Measurements from ENCODE around the gene VPS29. TPM values are rescaled to one million over a fixed set of nuclear protein-coding genes. Genes with fewer than 3 reads are reported as not detected.
A peak's percentile ranks its signal among the peaks of the same experiment; 100 is the strongest.
"Not testable (repeated sequence)": the region's sequence is repeated elsewhere in the genome, so short reads cannot be mapped to it uniquely, and the experiment has no call there.

Gene VPS29
- total and polyA plus RNA-seq, 4 experiments from 2014 or later = 117 to 237 (median 143) TPM

GRCh38 chr12:110468214-110469048 lies 33.5 kb downstream of the VPS29 start, which contains the start of the genes FAM216A and GPN3:
Gene FAM216A (plus strand): TSS chr12:110468845. CDS start chr12:110468876, 31 bp downstream.
Gene GPN3 (minus strand): TSS chr12:110468257. CDS start chr12:110468203, 54 bp downstream.
- DNase-seq = peak; percentile 97 to 98 (median 98)
- H3K27me3 ChIP-seq (ENCODE audit: insufficient read depth, low read length) = no peaks in the 10 kb centered on the region
- peak within 1 kb of the TSS; percentile 91 to 98 (median 96) for H3K27ac Mint-ChIP-seq
- H3K9me3 ChIP-seq (ENCODE audit: control insufficient read depth in 1 of 2, low read length in 2 of 2) = no peaks in the 10 kb centered on the region
- peaks cover 17 to 45% (median 34%) of the 10 kb centered on the region in 4 donors for H3K4me1 Mint-ChIP-seq
- H3K36me3 ChIP-seq (ENCODE audit: insufficient read depth, low read length) = peaks cover 6% of the 10 kb centered on the region
- intact Hi-C loops (cut with micrococcal nuclease) = loop anchor here (1.0 to 2.0 kb wide), 8 partner anchors 18 to 358 kb away; partner anchors contain the start of genes ARPC3, PPP1CC, PPTC7 and RAD9B
- H3K27me3 Mint-ChIP-seq = no peaks in the 10 kb centered on the region
- no peaks in the 10 kb centered on the region for H3K9me3 Mint-ChIP-seq
- ChIA-PET POLR2A (ENCODE audit: partially characterized antibody) (interaction anchor here (0.7 to 5.7 kb wide), 39 partner anchors 9 to 1374 kb away, joined by 3 to 143 read pairs (median 4); partner anchors contain the start of genes ACAD10, ANAPC7, ARPC3 and ATP2A2), CTCF (ENCODE audit: partially characterized antibody) (interaction anchor here (0.6 to 13.2 kb wide), 25 partner anchors 10 to 436 kb away, joined by 3 to 139 read pairs (median 5); partner anchors contain the start of genes ARPC3, RAD9B, TCTN1 and VPS29)
- H3K4me3 Mint-ChIP-seq = peak within 1 kb of the TSS; percentile 96 to 100 (median 98)
- H3K4me1 ChIP-seq (ENCODE audit: insufficient read depth, low read length) = peaks cover 25% of the 10 kb centered on the region
- H3K4me3 ChIP-seq (ENCODE audit: low read length in 2 of 2) = peak within 1 kb of the TSS; percentile 93 to 97
- peaks cover 7 to 18% of the 10 kb centered on the region in 2 donors for H3K36me3 Mint-ChIP-seq
- H3K27ac ChIP-seq (ENCODE audit: low read depth, low read length) = peak within 1 kb of the TSS; percentile 75

GRCh38 chr12:110467847-110468213 lies 34.1 kb downstream of the VPS29 start:
- intact Hi-C loops (cut with micrococcal nuclease) = loop anchor here (1.0 to 2.0 kb wide), 5 partner anchors 18 to 274 kb away; partner anchors contain the start of genes ARPC3, PPP1CC, RAD9B and TCTN1
- peak overlapping the region; percentile 93 to 97 for H3K4me3 ChIP-seq (ENCODE audit: low read length in 2 of 2)
- H3K27ac ChIP-seq (ENCODE audit: low read depth, low read length) = peak overlapping the region; percentile 75
- peaks cover 25% of the 10 kb centered on the region for H3K4me1 ChIP-seq (ENCODE audit: insufficient read depth, low read length)
- H3K9me3 ChIP-seq (ENCODE audit: control insufficient read depth in 1 of 2, low read length in 2 of 2) = no peaks in the 10 kb centered on the region
- peak overlapping the region; percentile 91 to 98 (median 96) for H3K27ac Mint-ChIP-seq
- H3K9me3 Mint-ChIP-seq = no peaks in the 10 kb centered on the region
- peaks cover 17 to 45% (median 34%) of the 10 kb centered on the region in 4 donors for H3K4me1 Mint-ChIP-seq
- ChIA-PET POLR2A (ENCODE audit: partially characterized antibody) (interaction anchor here (0.7 to 5.7 kb wide), 30 partner anchors 9 to 1218 kb away, joined by 3 to 143 read pairs (median 5); partner anchors contain the start of genes ACAD10, ANAPC7, ARPC3 and ATP2A2), CTCF (ENCODE audit: partially characterized antibody) (interaction anchor here (0.7 to 13.2 kb wide), 15 partner anchors 9 to 435 kb away, joined by 3 to 139 read pairs (median 5); partner anchors contain the start of genes ARPC3, RAD9B and VPS29)
- DNase-seq = no peak
- H3K36me3 ChIP-seq (ENCODE audit: insufficient read depth, low read length) = peaks cover 6% of the 10 kb centered on the region
- H3K4me3 Mint-ChIP-seq = peak overlapping the region; percentile 96 to 100 (median 98)
- H3K27me3 Mint-ChIP-seq = no peaks in the 10 kb centered on the region
- H3K36me3 Mint-ChIP-seq = peaks cover 7 to 20% of the 10 kb centered on the region in 2 donors
- no peaks in the 10 kb centered on the region for H3K27me3 ChIP-seq (ENCODE audit: insufficient read depth, low read length)

GRCh38 chr12:110466791-110467190 lies 35.1 kb downstream of the VPS29 start:
- intact Hi-C loops (cut with micrococcal nuclease) = no loop called here
- DNase-seq = no peak
- Histone ChIP-seq H3K27me3 (ENCODE audit: insufficient read depth, low read length) (no peaks in the 10 kb centered on the region), H3K9me3 (ENCODE audit: control insufficient read depth in 1 of 2, low read length in 2 of 2) (no peaks in the 10 kb centered on the region), H3K27ac (ENCODE audit: low read depth, low read length) (no peak overlapping the region), H3K4me1 (ENCODE audit: insufficient read depth, low read length) (peaks cover 25% of the 10 kb centered on the region), H3K4me3 (ENCODE audit: low read length in 2 of 2) (no peak overlapping the region), H3K36me3 (ENCODE audit: insufficient read depth, low read length) (peaks cover 6% of the 10 kb centered on the region)
- Mint-ChIP-seq H3K27ac (peak overlapping the region in 3 of 7 donors; percentile 35 to 66 (median 53)), H3K4me3 (peak overlapping the region in 7 of 8 donors; percentile 20 to 64 (median 39)), H3K4me1 (peaks cover 21 to 51% (median 38%) of the 10 kb centered on the region in 4 donors), H3K27me3 (no peaks in the 10 kb centered on the region), H3K36me3 (peaks cover 12 to 25% of the 10 kb centered on the region in 2 donors), H3K9me3 (no peaks in the 10 kb centered on the region)
- ChIA-PET CTCF (ENCODE audit: partially characterized antibody) (interaction anchor here (0.8 to 13.2 kb wide), 4 partner anchors 15 to 135 kb away, joined by 3 to 139 read pairs (median 52); partner anchors contain the start of gene ARPC3), POLR2A (ENCODE audit: partially characterized antibody) (interaction anchor here (2.2 to 5.7 kb wide), 3 partner anchors 8 to 35 kb away, joined by 8 to 143 read pairs (median 16); partner anchors contain the start of gene ARPC3)

- H3K4me1 Mint-ChIP-seq = peaks cover 22 to 56% (median 38%) of the 10 kb centered on the region in 4 donors
Measured at GRCh38 chr12:110465765-110466164, 36.1 kb downstream of the VPS29 start.

GRCh38 chr12:110465024-110465423 lies 36.9 kb downstream of the VPS29 start:
- H3K27me3 Mint-ChIP-seq = no peaks in the 10 kb centered on the region
- peak overlapping the region in 1 of 8 donors; percentile 39 for H3K4me3 Mint-ChIP-seq
- H3K36me3 Mint-ChIP-seq = peaks cover 15 to 27% of the 10 kb centered on the region in 2 donors
- H3K4me1 Mint-ChIP-seq = peaks cover 22 to 51% (median 37%) of the 10 kb centered on the region in 4 donors
- H3K27ac Mint-ChIP-seq = peak overlapping the region in 1 of 7 donors; percentile 41
- no peak overlapping the region for H3K4me3 ChIP-seq (ENCODE audit: low read length in 2 of 2)
- H3K36me3 ChIP-seq (ENCODE audit: insufficient read depth, low read length) = peaks cover 6% of the 10 kb centered on the region
- no peaks in the 10 kb centered on the region for H3K9me3 Mint-ChIP-seq
- no peaks in the 10 kb centered on the region for H3K9me3 ChIP-seq (ENCODE audit: control insufficient read depth in 1 of 2, low read length in 2 of 2)
- H3K4me1 ChIP-seq (ENCODE audit: insufficient read depth, low read length) = peaks cover 25% of the 10 kb centered on the region
- intact Hi-C loops (cut with micrococcal nuclease) = no loop called here
- no peaks in the 10 kb centered on the region for H3K27me3 ChIP-seq (ENCODE audit: insufficient read depth, low read length)
- no peak overlapping the region for H3K27ac ChIP-seq (ENCODE audit: low read depth, low read length)
- DNase-seq = no peak
- CTCF ChIA-PET (ENCODE audit: partially characterized antibody) = interaction anchor here (1.3 to 13.2 kb wide), 3 partner anchors 14 to 137 kb away, joined by 6 to 139 read pairs (median 6); partner anchors contain the start of gene ARPC3
- POLR2A ChIA-PET (ENCODE audit: partially characterized antibody) = interaction anchor here (0.9 to 1.7 kb wide), 2 partner anchors 14 to 37 kb away, joined by 3 to 6 read pairs; partner anchors contain the start of genes ARPC3 and RAD9B

More at GRCh38 chr12:110465765-110466164, 36.1 kb downstream of the VPS29 start:
- CTCF ChIA-PET (ENCODE audit: partially characterized antibody) = interaction anchor here (1.3 to 13.2 kb wide), 2 partner anchors 14 to 134 kb away, joined by 6 to 139 read pairs; partner anchors contain the start of gene ARPC3
- POLR2A ChIA-PET (ENCODE audit: partially characterized antibody) = interaction anchor here (0.6 to 5.7 kb wide), 2 partner anchors 15 to 185 kb away, joined by 3 to 143 read pairs; partner anchors contain the start of gene ARPC3
- H3K4me3 ChIP-seq (ENCODE audit: low read length in 2 of 2); H3K9me3 Mint-ChIP-seq; DNase-seq; H3K27ac Mint-ChIP-seq; H3K27ac ChIP-seq (ENCODE audit: low read depth, low read length); H3K27me3 Mint-ChIP-seq; H3K36me3 ChIP-seq (ENCODE audit: insufficient read depth, low read length); intact Hi-C loops (cut with micrococcal nuclease); H3K27me3 ChIP-seq (ENCODE audit: insufficient read depth, low read length); H3K9me3 ChIP-seq (ENCODE audit: control insufficient read depth in 1 of 2, low read length in 2 of 2): not testable (repeated sequence)
- H3K4me3 Mint-ChIP-seq = peak overlapping the region in 1 of 8 donors; percentile 52
- H3K36me3 Mint-ChIP-seq = peaks cover 12 to 25% of the 10 kb centered on the region in 2 donors
- H3K4me1 ChIP-seq (ENCODE audit: insufficient read depth, low read length) = peaks cover 25% of the 10 kb centered on the region

- DNase-seq; H3K27me3 Mint-ChIP-seq; POLR2A ChIA-PET (ENCODE audit: partially characterized antibody); H3K9me3 ChIP-seq (ENCODE audit: control insufficient read depth in 1 of 2, low read length in 2 of 2); H3K36me3 ChIP-seq (ENCODE audit: insufficient read depth, low read length); H3K9me3 Mint-ChIP-seq; H3K4me1 ChIP-seq (ENCODE audit: insufficient read depth, low read length); H3K4me3 Mint-ChIP-seq; H3K4me3 ChIP-seq (ENCODE audit: low read length in 2 of 2); intact Hi-C loops (cut with micrococcal nuclease); H3K27ac Mint-ChIP-seq; H3K27me3 ChIP-seq (ENCODE audit: insufficient read depth, low read length); H3K27ac ChIP-seq (ENCODE audit: low read depth, low read length): not testable (repeated sequence)
- CTCF ChIA-PET (ENCODE audit: partially characterized antibody) = interaction anchor here (1.4 to 13.2 kb wide), 2 partner anchors 10 to 141 kb away, joined by 3 to 139 read pairs; partner anchors contain the start of gene ARPC3
- H3K36me3 Mint-ChIP-seq = peaks cover 30 to 36% of the 10 kb centered on the region in 2 donors
- peaks cover 7 to 22% (median 11%) of the 10 kb centered on the region in 4 donors for H3K4me1 Mint-ChIP-seq
Measured at GRCh38 chr12:110461189-110461588, 40.7 kb downstream of the VPS29 start.

Data from CD4-positive, alpha-beta memory T cell (primary cell).